ENCODE measurements around the gene NTF3.

The NTF3 gene

DNA sequence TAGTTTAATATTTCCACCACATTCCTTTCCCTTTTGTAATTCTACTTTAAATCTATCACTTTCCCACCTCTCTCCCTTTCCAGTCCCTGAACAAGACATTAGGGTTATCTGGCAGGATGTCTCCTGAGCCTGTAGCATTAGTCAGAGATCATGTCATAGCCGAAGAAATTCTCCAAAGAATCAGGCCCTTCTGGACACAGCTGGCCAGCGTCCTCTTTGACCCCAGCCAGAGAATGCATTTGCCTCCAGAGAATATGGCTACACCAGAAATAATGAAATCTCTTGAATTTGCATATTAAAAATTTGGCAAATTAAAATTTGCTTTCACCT lies 56.7 kb downstream of the NTF3 start:
- no peak overlapping the region for H3K27ac ChIP-seq
- TF ChIP-seq, protein P1, sequence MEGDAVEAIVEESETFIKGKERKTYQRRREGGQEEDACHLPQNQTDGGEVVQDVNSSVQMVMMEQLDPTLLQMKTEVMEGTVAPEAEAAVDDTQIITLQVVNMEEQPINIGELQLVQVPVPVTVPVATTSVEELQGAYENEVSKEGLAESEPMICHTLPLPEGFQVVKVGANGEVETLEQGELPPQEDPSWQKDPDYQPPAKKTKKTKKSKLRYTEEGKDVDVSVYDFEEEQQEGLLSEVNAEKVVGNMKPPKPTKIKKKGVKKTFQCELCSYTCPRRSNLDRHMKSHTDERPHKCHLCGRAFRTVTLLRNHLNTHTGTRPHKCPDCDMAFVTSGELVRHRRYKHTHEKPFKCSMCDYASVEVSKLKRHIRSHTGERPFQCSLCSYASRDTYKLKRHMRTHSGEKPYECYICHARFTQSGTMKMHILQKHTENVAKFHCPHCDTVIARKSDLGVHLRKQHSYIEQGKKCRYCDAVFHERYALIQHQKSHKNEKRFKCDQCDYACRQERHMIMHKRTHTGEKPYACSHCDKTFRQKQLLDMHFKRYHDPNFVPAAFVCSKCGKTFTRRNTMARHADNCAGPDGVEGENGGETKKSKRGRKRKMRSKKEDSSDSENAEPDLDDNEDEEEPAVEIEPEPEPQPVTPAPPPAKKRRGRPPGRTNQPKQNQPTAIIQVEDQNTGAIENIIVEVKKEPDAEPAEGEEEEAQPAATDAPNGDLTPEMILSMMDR (conservative IDR thresholded peaks at IDR 0.05): no peak

DNA sequence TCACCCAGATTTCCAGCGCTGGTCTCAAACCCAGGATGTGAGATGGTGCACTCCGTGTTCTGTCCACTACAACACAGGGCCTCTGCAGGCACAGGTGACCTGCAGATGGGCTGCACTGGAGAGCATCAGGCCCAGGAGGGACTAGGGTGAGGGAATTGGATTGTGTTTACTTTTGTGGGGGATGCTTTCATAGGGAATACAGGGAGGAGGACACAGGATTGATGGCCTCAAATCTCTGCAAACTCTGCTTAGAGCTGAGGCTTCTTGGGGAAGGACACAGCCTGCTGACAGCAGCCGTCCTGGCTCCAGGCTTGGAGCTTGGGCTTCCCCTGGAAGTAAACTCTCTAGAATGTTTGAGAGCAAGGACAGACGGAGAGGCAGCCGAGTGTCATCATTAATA lies 57.1 kb downstream of the NTF3 start:
- TF ChIP-seq, protein P1 (conservative IDR thresholded peaks at IDR 0.05): no peak
- H3K27ac ChIP-seq: no peak overlapping the region

- no peak overlapping the region for H3K27ac ChIP-seq
- TF ChIP-seq, protein P1 (conservative IDR thresholded peaks at IDR 0.05): no peak
Measured at GRCh38 chr12:5489760-5490406, 58.0 kb downstream of the NTF3 start.

DNA sequence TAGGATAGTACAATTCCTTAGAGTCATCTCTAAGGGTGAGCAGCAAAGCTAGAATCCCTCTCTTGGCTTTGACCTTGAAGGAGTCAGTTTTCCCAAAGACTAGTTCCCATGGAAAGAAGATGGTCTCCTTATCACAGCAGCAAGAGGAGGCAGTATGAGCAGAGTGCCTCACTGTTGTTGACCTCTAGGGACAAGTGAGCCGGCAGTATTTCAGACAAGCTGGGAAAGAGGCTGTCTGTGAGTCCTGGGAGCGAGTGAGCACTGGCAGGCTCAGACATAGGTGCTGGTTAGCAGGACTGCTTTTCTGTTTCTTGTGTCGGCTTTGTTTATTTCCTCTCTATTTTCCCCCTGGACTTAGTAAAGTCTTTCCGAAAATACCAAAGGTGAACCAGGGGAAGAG lies 60.7 kb downstream of the NTF3 start:
- TF ChIP-seq, protein P1 (conservative IDR thresholded peaks at IDR 0.05): no peak
- H3K27ac ChIP-seq: no peak overlapping the region

- TF ChIP-seq, protein P1 (conservative IDR thresholded peaks at IDR 0.05): peak; percentile 51
- no peak overlapping the region for H3K27ac ChIP-seq
Measured at GRCh38 chr12:5493018-5493417, 61.1 kb downstream of the NTF3 start.

GRCh38 chr12:5494343-5494742 lies 62.4 kb downstream of the NTF3 start:
- TF ChIP-seq, protein P1 (conservative IDR thresholded peaks at IDR 0.05): no peak
- H3K27ac ChIP-seq: no peak overlapping the region

- TF ChIP-seq, protein P1 (conservative IDR thresholded peaks at IDR 0.05): no peak
Measured at GRCh38 chr12:5497329-5498053, 65.6 kb downstream of the NTF3 start.

More at GRCh38 chr12:5497329-5498053, 65.6 kb downstream of the NTF3 start:
- no peak overlapping the region for H3K27ac ChIP-seq
